DND-41 (cell line): ENCODE results near the gene TMC5.

Experiments used
- ATAC-seq: fragments of 200-7000 bp; cut with Tn5 transposase; 3 replicates; pipeline ENCODE4 v1.9.1; 2021; ENCODE audit warnings: low read depth; ENCODE audit not compliant: insufficient read depth
- DNase-seq: peaks from one replicate; pipeline ENCODE4 v3.0.0-alpha.2; 2020
- H2AFZ ChIP-seq: 2 replicates; pipeline ENCODE4 v1.6.0; 2012; ENCODE audit warnings: low read depth, low read length
- H3K27ac ChIP-seq: 2 replicates; pipeline ENCODE4 v1.5.1; 2012; ENCODE audit warnings: low read length, inconsistent platforms
- H3K27me3 ChIP-seq: fragments of 200-600 bp; sonication (generic); 2 replicates; pipeline ENCODE4 v1.6.0; 2012; ENCODE audit warnings: low read length, mild to moderate bottlenecking, inconsistent platforms; ENCODE audit not compliant: insufficient read depth, poor library complexity
- H3K36me3 ChIP-seq: 2 replicates; pipeline ENCODE4 v1.5.1; 2012; ENCODE audit warnings: low read length, inconsistent platforms; ENCODE audit not compliant: insufficient read depth
- H3K4me1 ChIP-seq: 2 replicates; pipeline ENCODE4 v1.5.1; 2012; ENCODE audit warnings: mild to moderate bottlenecking, low read length; ENCODE audit not compliant: insufficient read depth
- H3K4me2 ChIP-seq: 2 replicates; pipeline ENCODE4 v1.6.0; 2012; ENCODE audit warnings: mild to moderate bottlenecking, moderate library complexity, low read length, inconsistent platforms; ENCODE audit not compliant: insufficient read depth
- H3K4me3 ChIP-seq, 2 experiments: fragments of 200-600 bp in 1 of 2; shearing (Covaris generic) in 1 of 2; 2 replicates each; pipeline ENCODE4 v1.5.1; 2012 to 2016; ENCODE audit warnings: inconsistent platforms in 2 of 2, low read length in 2 of 2, mild to moderate bottlenecking in 2 of 2, low read depth in 1 of 2, moderate library complexity in 1 of 2
- H3K79me2 ChIP-seq: 2 replicates; pipeline ENCODE4 v1.6.0; 2012; ENCODE audit warnings: low read length, inconsistent platforms; ENCODE audit not compliant: insufficient read depth
- H3K9ac ChIP-seq: 2 replicates; pipeline ENCODE4 v1.6.0; 2012; ENCODE audit warnings: low read depth, mild to moderate bottlenecking, inconsistent platforms, low read length, moderate library complexity
- H3K9me3 ChIP-seq: 2 replicates; pipeline ENCODE4 v1.5.1; 2012; ENCODE audit warnings: low read length, moderate library complexity, mild to moderate bottlenecking, inconsistent platforms; ENCODE audit not compliant: insufficient read depth, severe bottlenecking
- H4K20me1 ChIP-seq: 2 replicates; pipeline ENCODE4 v1.6.0; 2012; ENCODE audit warnings: low read length; ENCODE audit not compliant: insufficient read depth
- EZH2 ChIP-seq: IDR thresholded peaks from 3 replicates; pipeline ENCODE4 v1.6.1; 2012; ENCODE audit warnings: borderline replicate concordance, low read depth, mild to moderate bottlenecking, moderate library complexity, low read length, inconsistent platforms; ENCODE audit not compliant: severe bottlenecking
- TF ChIP-seq, protein P1 (sequence below): IDR thresholded peaks from 2 replicates; pipeline ENCODE4 v1.5.1; 2012; ENCODE audit warnings: borderline replicate concordance, low read length, moderate library complexity, mild to moderate bottlenecking; ENCODE audit not compliant: poor library complexity, severe bottlenecking; ENCODE audit errors: extremely low read depth

TMC5 gene

DNA sequence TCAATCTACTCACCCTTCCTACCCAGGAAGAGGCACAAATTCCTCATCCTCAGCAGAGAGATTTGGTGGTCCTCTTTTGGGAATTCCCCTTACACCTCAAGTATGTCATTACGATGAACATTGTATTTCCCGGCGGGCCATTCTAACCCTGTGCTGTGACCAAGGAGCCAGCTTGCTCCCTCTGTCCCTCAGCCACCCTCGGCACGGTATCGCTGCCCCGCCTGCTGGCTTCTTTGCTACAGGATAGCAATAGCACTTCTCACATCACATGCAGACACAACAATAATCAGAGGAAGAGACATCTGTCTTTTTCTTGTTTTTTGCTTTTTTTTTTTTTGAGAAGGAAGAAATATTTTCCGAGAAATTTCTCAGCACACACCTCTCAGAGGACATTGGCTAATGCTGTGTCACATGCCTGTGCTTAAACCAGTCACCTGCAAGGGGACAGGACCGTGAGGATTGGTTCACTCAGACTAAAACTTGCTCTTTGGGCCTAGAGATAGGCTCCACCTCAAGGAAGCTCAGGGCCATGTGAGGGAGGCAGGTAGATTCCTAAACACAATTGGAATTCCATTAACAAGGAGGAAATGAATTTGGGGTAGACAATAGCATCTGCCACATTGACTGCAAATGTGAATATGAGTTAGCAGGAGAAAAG lies 41.2 kb downstream of the TMC5 start:
- H3K4me2 ChIP-seq = no peak overlapping the region
- H3K79me2 ChIP-seq = no peaks in the 10 kb centered on the region
- H3K9ac ChIP-seq = no peak overlapping the region
- ATAC-seq (no peak), DNase-seq (no peak)
- H3K4me3 ChIP-seq = no peak overlapping the region
- no peaks in the 10 kb centered on the region for H3K4me1 ChIP-seq
- no peaks in the 10 kb centered on the region for H3K9me3 ChIP-seq
- H2AFZ ChIP-seq = no peak overlapping the region
- no peaks in the 10 kb centered on the region for H3K36me3 ChIP-seq
- no peaks in the 10 kb centered on the region for H4K20me1 ChIP-seq
- TF ChIP-seq EZH2 = no peak
- TF ChIP-seq, protein P1, sequence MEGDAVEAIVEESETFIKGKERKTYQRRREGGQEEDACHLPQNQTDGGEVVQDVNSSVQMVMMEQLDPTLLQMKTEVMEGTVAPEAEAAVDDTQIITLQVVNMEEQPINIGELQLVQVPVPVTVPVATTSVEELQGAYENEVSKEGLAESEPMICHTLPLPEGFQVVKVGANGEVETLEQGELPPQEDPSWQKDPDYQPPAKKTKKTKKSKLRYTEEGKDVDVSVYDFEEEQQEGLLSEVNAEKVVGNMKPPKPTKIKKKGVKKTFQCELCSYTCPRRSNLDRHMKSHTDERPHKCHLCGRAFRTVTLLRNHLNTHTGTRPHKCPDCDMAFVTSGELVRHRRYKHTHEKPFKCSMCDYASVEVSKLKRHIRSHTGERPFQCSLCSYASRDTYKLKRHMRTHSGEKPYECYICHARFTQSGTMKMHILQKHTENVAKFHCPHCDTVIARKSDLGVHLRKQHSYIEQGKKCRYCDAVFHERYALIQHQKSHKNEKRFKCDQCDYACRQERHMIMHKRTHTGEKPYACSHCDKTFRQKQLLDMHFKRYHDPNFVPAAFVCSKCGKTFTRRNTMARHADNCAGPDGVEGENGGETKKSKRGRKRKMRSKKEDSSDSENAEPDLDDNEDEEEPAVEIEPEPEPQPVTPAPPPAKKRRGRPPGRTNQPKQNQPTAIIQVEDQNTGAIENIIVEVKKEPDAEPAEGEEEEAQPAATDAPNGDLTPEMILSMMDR = no peak
- no peak overlapping the region for H3K27ac ChIP-seq
- H3K27me3 ChIP-seq = no peaks in the 10 kb centered on the region

DNA sequence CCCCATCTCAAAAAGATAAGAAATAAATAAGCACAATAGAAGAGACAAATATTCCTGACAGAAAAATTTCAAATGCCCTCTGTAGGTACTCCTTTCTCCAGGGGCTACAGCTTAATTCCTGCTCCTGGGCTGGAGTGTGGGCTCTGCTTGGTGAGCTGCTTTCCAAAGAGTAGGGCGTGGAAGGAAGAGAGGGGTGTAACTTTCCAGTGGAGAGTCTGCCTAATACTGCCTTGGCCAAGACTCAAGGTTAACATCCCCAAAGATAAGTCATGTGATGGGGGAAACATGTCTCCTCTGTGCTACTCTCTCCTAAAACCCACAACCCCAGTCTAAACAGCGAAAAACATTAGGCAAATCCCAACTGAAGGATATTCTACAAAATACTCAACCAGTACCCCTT lies 42.7 kb downstream of the TMC5 start:
- Histone ChIP-seq H3K79me2 (no peaks in the 10 kb centered on the region), H3K4me2 (no peak overlapping the region), H3K27ac (no peak overlapping the region), H3K27me3 (no peaks in the 10 kb centered on the region), H3K9me3 (no peaks in the 10 kb centered on the region), H2AFZ (no peak overlapping the region), H3K4me1 (no peaks in the 10 kb centered on the region), H3K4me3 (no peak overlapping the region), H3K36me3 (no peaks in the 10 kb centered on the region), H4K20me1 (no peaks in the 10 kb centered on the region), H3K9ac (no peak overlapping the region)
- no peak for TF ChIP-seq EZH2
- TF ChIP-seq, protein P1 = no peak
- no peak for ATAC-seq
- no peak for DNase-seq

DNA sequence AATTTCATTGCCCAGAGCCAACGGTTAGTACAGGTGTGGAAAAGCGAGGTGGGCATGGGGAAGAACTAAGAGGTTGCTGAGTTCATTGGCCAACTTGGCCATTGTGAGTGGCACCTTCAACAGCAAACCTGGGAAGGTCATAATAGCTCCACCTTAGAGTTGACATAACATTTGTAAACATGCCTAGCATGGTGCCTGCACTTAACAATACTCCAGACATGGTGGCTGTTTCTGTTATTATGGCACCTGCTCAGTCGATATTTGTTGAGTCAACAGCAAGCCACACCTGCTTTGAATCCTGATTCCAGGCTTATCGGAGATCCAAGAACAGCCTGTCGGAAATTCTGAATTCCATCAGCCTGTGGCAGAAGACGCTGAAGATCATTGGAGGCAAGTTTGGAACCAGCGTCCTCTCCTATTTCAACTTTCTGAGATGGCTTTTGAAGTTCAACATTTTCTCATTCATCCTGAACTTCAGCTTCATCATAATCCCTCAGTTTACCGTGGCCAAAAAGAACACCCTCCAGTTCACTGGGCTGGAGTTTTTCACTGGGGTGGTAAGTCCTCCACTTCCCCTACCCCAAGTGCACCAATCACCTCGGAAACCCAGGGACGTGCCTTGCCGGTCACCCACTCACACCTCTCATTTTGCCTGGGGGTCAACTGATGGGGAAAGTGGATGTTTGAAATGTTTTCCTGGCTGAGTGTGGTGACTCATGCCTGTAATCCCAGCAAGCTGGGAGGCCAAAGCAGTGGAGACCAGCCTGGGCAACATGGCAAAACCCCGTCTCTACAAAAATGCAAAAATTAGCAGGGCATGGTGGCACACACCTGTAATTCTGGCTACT lies 46.0 kb downstream of the TMC5 start:
- H4K20me1 ChIP-seq = no peaks in the 10 kb centered on the region
- DNase-seq (no peak), ATAC-seq (no peak)
- H3K27me3 ChIP-seq = no peaks in the 10 kb centered on the region
- H3K9ac ChIP-seq = no peak overlapping the region
- TF ChIP-seq, protein P1 = no peak
- no peak for TF ChIP-seq EZH2
- H3K27ac ChIP-seq = no peak overlapping the region
- no peaks in the 10 kb centered on the region for H3K9me3 ChIP-seq
- no peak overlapping the region for H3K4me3 ChIP-seq
- no peaks in the 10 kb centered on the region for H3K79me2 ChIP-seq
- H3K36me3 ChIP-seq = no peaks in the 10 kb centered on the region
- H3K4me1 ChIP-seq = no peaks in the 10 kb centered on the region
- no peak overlapping the region for H3K4me2 ChIP-seq
- H2AFZ ChIP-seq = no peak overlapping the region
